Jurkat, Clone E6-1 (cell line): ENCODE data around the gene TBXT.
"Not testable (repeated sequence)": the region's sequence is repeated elsewhere in the genome, so short reads cannot be mapped to it uniquely, and the experiment has no call there.

ENCODE experiments used
- DNase-seq: peaks from one replicate; pipeline ENCODE4 v3.0.0-alpha.2; 2011; ENCODE audit warnings: low read depth, low spot score
- H3K4me3 ChIP-seq: 2 replicates; pipeline ENCODE4 v1.5.1; 2011; ENCODE audit warnings: mild to moderate bottlenecking, low read length, control low read depth, moderate library complexity

The TBXT gene

GRCh38 chr6:166127624-166128472, 39.8 kb downstream of the TBXT start:
- no peak for DNase-seq
- no peak overlapping the region for H3K4me3 ChIP-seq

GRCh38 chr6:166123115-166123514, 44.5 kb downstream of the TBXT start:
- not testable (repeated sequence) for H3K4me3 ChIP-seq, DNase-seq

- no peak overlapping the region for H3K4me3 ChIP-seq
- DNase-seq = no peak
Observed at GRCh38 chr6:166121726-166122125, 45.9 kb downstream of the TBXT start.

- H3K4me3 ChIP-seq = no peak overlapping the region
- no peak for DNase-seq
Observed at GRCh38 chr6:166119116-166119911, 48.3 kb downstream of the TBXT start.

GRCh38 chr6:166115609-166116008, 52.0 kb downstream of the TBXT start:
- DNase-seq = no peak

GRCh38 chr6:166112580-166112979, 55.1 kb downstream of the TBXT start:
- no peak for DNase-seq
- no peak overlapping the region for H3K4me3 ChIP-seq

More at GRCh38 chr6:166115609-166116008, 52.0 kb downstream of the TBXT start:
- H3K4me3 ChIP-seq = no peak overlapping the region

GRCh38 chr6:166109608-166110007, 58.0 kb downstream of the TBXT start:
- no peak overlapping the region for H3K4me3 ChIP-seq
- DNase-seq = no peak
